ENCODE measurements around the gene SLC35G4. TPM values are rescaled to one million over a fixed set of nuclear protein-coding genes. Genes with fewer than 3 reads are reported as not detected.

The SLC35G4 gene
- total and polyA plus RNA-seq, 3 donors from 2014 or later, result not detected

DNA sequence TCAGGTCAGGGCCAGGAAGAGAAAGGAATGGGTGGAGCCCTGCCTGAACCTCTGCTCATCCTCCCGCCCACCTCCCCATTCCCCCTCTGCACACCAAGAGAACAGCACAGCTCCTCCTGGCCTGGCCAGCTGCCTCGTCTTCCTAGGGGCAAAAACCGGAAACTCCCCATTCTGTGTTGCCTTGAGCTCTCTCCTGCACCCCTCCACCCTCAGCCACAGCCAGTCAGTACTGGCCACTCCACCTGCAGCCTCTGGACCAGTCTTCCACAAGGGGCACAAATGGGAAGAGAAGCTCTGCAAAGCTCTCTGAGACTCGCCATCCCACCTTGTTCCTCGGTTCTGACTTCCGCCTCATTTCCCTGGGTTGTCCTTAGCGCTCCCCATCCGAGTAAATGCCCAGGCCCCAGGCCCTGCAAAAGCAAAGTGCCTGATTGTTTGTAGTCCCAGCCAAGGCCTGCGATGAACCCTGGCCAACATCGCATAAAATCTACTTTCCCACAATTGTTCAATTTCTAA is 39.3 kb upstream of the SLC35G4 start:
- no peak for DNase-seq
- TF ChIP-seq, protein P1, sequence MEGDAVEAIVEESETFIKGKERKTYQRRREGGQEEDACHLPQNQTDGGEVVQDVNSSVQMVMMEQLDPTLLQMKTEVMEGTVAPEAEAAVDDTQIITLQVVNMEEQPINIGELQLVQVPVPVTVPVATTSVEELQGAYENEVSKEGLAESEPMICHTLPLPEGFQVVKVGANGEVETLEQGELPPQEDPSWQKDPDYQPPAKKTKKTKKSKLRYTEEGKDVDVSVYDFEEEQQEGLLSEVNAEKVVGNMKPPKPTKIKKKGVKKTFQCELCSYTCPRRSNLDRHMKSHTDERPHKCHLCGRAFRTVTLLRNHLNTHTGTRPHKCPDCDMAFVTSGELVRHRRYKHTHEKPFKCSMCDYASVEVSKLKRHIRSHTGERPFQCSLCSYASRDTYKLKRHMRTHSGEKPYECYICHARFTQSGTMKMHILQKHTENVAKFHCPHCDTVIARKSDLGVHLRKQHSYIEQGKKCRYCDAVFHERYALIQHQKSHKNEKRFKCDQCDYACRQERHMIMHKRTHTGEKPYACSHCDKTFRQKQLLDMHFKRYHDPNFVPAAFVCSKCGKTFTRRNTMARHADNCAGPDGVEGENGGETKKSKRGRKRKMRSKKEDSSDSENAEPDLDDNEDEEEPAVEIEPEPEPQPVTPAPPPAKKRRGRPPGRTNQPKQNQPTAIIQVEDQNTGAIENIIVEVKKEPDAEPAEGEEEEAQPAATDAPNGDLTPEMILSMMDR (IDR thresholded peaks at IDR 0.05), result no peak
- no peak for TF ChIP-seq POLR2A (IDR thresholded peaks at IDR 0.05)
- Histone ChIP-seq H3K4me1 (no peaks in the 10 kb centered on the region), H3K27ac (no peak overlapping the region), H3K27me3 (no peaks in the 10 kb centered on the region), H3K36me3 (ENCODE audit: low read depth, missing control alignments) (no peaks in the 10 kb centered on the region), H3K4me3 (no peak overlapping the region), H3K9me3 (no peaks in the 10 kb centered on the region)
- 78 to 83% methylated on average over 10 of the region's 10 CpGs for WGBS, 2 donors
- intact Hi-C loops (cut with DNase I; ENCODE audit: low total_unique reads), result no loop called here

DNA sequence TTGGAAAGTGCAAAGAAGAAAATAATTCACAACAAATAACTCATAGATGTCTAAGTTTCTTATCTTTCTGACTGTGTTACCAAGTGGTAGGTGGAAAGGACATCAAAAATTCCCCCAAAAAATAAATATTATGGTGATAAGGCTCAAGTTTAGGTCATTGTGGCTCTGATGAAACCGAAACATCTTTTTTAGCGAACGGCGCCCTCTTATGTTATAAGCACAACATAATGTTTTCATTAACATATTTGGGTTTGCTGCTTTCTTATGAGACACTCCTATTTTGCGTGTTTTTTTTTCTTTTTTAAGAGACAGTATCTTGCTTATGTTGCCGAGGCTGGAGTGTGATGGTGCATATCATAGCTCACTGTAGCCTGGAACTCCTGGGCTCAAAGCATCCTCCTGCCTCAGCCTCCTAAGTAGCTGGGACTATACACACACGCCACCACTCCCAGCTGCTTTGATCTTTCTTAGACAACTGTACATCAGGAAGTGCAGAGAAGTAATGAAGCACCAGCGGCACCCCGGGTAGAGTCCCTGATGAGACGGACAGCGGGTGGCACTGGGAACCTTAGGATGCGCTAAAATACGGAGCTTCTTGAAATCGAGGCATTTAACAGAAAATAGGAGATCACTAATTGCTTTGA is 38.5 kb upstream of the SLC35G4 start:
- no peak overlapping the region for H3K4me3 ChIP-seq
- no peaks in the 10 kb centered on the region for H3K4me1 ChIP-seq
- DNase-seq, result no peak
- no peak overlapping the region for H3K27ac ChIP-seq
- no peaks in the 10 kb centered on the region for H3K27me3 ChIP-seq
- no peak for TF ChIP-seq POLR2A (IDR thresholded peaks at IDR 0.05)
- TF ChIP-seq, protein P1 (IDR thresholded peaks at IDR 0.05), result no peak
- H3K36me3 ChIP-seq (ENCODE audit: low read depth, missing control alignments), result no peaks in the 10 kb centered on the region
- 93% methylated on average over 14 of the region's 14 CpGs for WGBS, 2 donors
- intact Hi-C loops (cut with DNase I; ENCODE audit: low total_unique reads), result no loop called here
- no peaks in the 10 kb centered on the region for H3K9me3 ChIP-seq

DNA sequence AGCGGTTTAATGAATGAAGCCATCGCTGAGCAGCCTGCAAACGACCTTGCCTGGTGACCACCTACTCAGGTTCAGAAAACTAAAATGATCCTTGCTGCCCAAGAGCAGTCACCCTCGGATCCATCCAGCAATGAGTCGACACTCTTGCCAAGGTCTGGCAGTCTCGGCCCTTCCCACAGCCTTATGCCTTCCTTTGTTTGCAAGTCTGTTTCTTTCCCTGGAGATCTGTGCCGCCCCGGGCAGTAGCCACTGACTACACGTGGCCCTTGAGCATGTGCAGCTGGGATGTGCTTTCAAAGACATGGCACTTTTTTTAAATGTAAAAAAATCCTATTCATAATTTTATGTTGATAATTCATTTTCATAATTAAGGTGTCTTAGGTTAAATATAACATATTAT is 37.2 kb upstream of the SLC35G4 start:
- H3K4me1 ChIP-seq, result no peaks in the 10 kb centered on the region
- TF ChIP-seq, protein P1 (IDR thresholded peaks at IDR 0.05), result no peak
- TF ChIP-seq POLR2A (IDR thresholded peaks at IDR 0.05), result no peak
- H3K9me3 ChIP-seq, result no peaks in the 10 kb centered on the region
- whole genome bisulfite sequencing, 2 donors, result 57 to 82% methylated on average over 9 of the region's 9 CpGs
- intact Hi-C loops (cut with DNase I; ENCODE audit: low total_unique reads), result no loop called here
- no peaks in the 10 kb centered on the region for H3K36me3 ChIP-seq (ENCODE audit: low read depth, missing control alignments)
- no peaks in the 10 kb centered on the region for H3K27me3 ChIP-seq
- H3K4me3 ChIP-seq, result no peak overlapping the region
- H3K27ac ChIP-seq, result no peak overlapping the region
- no peak for DNase-seq

DNA sequence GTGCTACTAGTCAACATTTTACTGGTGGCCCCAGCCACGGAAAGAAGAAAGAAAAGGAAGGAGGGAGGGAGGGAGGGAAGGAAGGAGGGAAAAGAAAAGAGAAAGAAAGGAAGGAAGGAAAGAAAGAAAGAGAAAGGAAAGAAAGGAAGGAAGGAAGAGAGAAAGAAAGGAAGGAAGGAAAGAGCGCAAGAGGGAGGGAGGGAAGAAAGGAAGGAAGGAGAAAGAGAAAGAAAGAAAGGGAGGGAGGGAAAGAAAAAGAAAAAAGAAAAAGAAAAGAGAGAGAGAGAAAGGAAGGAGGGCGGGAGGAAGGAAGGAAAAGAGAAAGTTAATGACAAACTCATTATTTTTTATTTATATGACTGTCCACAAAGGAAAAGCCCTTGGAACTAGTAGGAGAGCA is 34.9 kb upstream of the SLC35G4 start:
- no peaks in the 10 kb centered on the region for H3K27me3 ChIP-seq
- no peaks in the 10 kb centered on the region for H3K36me3 ChIP-seq (ENCODE audit: low read depth, missing control alignments)
- intact Hi-C loops (cut with DNase I; ENCODE audit: low total_unique reads), result no loop called here

More for the DNA sequence above, 34.9 kb upstream of the SLC35G4 start:
- no peak for TF ChIP-seq POLR2A (IDR thresholded peaks at IDR 0.05)
- TF ChIP-seq, protein P1 (IDR thresholded peaks at IDR 0.05), result no peak
- H3K27ac ChIP-seq, result no peak overlapping the region
- no peak for DNase-seq
- 81 to 85% methylated on average over 3 of the region's 3 CpGs for WGBS, 2 donors
- no peak overlapping the region for H3K4me3 ChIP-seq
- no peaks in the 10 kb centered on the region for H3K9me3 ChIP-seq
- H3K4me1 ChIP-seq, result no peaks in the 10 kb centered on the region

All from testis (tissue), 3 donors.